ENCODE data around the gene ZNF281. TPM values are rescaled to one million over a fixed set of nuclear protein-coding genes. Genes with fewer than 3 reads are reported as not detected.
A peak's percentile ranks its signal among the peaks of the same experiment; 100 is the strongest.
"Not testable (repeated sequence)": the region's sequence is repeated elsewhere in the genome, so short reads cannot be mapped to it uniquely, and the experiment has no call there.

Gene ZNF281
- total RNA-seq, 1 donor, result 29.7 TPM

GRCh38 chr1:200422211-200422610 lies 12.4 kb upstream of the ZNF281 start:
- TF ChIP-seq CTCF (IDR thresholded peaks at IDR 0.05; ENCODE audit: insufficient read depth, low read length), result no peak
- DNase-seq (ENCODE audit: low read depth), result no peak
- H3K4me3 ChIP-seq (ENCODE audit: low read depth, low read length), result no peak overlapping the region

- no peak overlapping the region for H3K4me3 ChIP-seq (ENCODE audit: low read depth, low read length)
- TF ChIP-seq CTCF (IDR thresholded peaks at IDR 0.05; ENCODE audit: insufficient read depth, low read length), result no peak
- peak; percentile 98 for DNase-seq (ENCODE audit: low read depth)
These were observed 6.2 kb upstream of the ZNF281 start for GRCh38 chr1:200415789-200416593.

GRCh38 chr1:200415227-200415626 lies 5.4 kb upstream of the ZNF281 start:
- H3K4me3 ChIP-seq (ENCODE audit: low read depth, low read length), result no peak overlapping the region
- peak; percentile 19 for DNase-seq (ENCODE audit: low read depth)
- TF ChIP-seq CTCF (IDR thresholded peaks at IDR 0.05; ENCODE audit: insufficient read depth, low read length), result no peak

- H3K4me3 ChIP-seq (ENCODE audit: low read depth, low read length), result no peak overlapping the region
- TF ChIP-seq CTCF (IDR thresholded peaks at IDR 0.05; ENCODE audit: insufficient read depth, low read length), result no peak
- DNase-seq (ENCODE audit: low read depth), result no peak
These were observed 4.8 kb upstream of the ZNF281 start for GRCh38 chr1:200414657-200415056.

GRCh38 chr1:200413766-200414165 lies 3.9 kb upstream of the ZNF281 start:
- not testable (repeated sequence) for H3K4me3 ChIP-seq (ENCODE audit: low read depth, low read length); DNase-seq (ENCODE audit: low read depth)

GRCh38 chr1:200411406-200412257 lies 1.8 kb upstream of the ZNF281 start:
- no peak overlapping the region for H3K4me3 ChIP-seq (ENCODE audit: low read depth, low read length)
- TF ChIP-seq CTCF (IDR thresholded peaks at IDR 0.05; ENCODE audit: insufficient read depth, low read length), result no peak
- no peak for DNase-seq (ENCODE audit: low read depth)

- no peak for TF ChIP-seq CTCF (IDR thresholded peaks at IDR 0.05; ENCODE audit: insufficient read depth, low read length)
- no peak overlapping the region for H3K4me3 ChIP-seq (ENCODE audit: low read depth, low read length)
- DNase-seq (ENCODE audit: low read depth), result no peak
These were observed 686 bp upstream of the ZNF281 start for GRCh38 chr1:200410566-200410878.

Data from fibroblast of the aortic adventitia (primary cell).